Breast epithelium (tissue), 3 donors: ENCODE measurements around the gene INHA.

Source experiments
- POLR2A ChIP-seq: fragments of 450-650 bp; IDR thresholded peaks from one replicate; pipeline ENCODE4 v1.6.1; 2016; ENCODE audit warnings: antibody characterized with exemption, mild to moderate bottlenecking, moderate library complexity
- TF ChIP-seq, protein P1 (sequence below), 3 donors: fragments of 450-650 bp; IDR thresholded peaks; one replicate each; pipeline ENCODE4 v1.5.1; 2016 to 2017; ENCODE audit warnings: antibody characterized with exemption in 3 of 3, mild to moderate bottlenecking in 3 of 3, moderate library complexity in 3 of 3

DNA sequence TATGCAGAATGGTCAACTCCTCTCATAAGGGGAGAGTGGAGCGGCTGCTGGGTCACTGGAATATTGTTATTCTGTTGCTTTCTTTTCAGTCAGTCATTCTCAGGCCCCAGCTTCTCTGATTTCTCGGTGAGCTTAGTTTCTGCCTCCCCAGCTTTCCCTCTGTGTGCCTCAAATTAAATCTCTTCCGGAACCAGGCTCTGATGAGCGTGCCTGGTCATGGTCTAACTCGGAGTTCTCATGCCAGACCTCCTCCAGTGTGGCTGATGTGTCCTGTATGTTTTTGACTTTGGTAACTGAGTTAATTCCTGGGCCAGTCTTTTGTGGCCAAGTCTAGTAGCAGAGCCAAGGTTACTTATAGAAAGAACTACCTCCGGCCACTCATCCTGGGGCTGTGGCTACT is 20.6 kb downstream of the INHA start:
- TF ChIP-seq, protein P1, sequence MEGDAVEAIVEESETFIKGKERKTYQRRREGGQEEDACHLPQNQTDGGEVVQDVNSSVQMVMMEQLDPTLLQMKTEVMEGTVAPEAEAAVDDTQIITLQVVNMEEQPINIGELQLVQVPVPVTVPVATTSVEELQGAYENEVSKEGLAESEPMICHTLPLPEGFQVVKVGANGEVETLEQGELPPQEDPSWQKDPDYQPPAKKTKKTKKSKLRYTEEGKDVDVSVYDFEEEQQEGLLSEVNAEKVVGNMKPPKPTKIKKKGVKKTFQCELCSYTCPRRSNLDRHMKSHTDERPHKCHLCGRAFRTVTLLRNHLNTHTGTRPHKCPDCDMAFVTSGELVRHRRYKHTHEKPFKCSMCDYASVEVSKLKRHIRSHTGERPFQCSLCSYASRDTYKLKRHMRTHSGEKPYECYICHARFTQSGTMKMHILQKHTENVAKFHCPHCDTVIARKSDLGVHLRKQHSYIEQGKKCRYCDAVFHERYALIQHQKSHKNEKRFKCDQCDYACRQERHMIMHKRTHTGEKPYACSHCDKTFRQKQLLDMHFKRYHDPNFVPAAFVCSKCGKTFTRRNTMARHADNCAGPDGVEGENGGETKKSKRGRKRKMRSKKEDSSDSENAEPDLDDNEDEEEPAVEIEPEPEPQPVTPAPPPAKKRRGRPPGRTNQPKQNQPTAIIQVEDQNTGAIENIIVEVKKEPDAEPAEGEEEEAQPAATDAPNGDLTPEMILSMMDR (IDR thresholded peaks at IDR 0.05) = no peak
- TF ChIP-seq POLR2A = no peak
